Fibroblast of skin of abdomen (primary cell): ENCODE data around the gene ACOT13.
"Not testable (repeated sequence)": the region's sequence is repeated elsewhere in the genome, so short reads cannot be mapped to it uniquely, and the experiment has no call there.

Source experiments
- DNase-seq: peaks from one replicate; pipeline ENCODE4 v3.0.0-alpha.2; 2013

ACOT13 gene

DNA sequence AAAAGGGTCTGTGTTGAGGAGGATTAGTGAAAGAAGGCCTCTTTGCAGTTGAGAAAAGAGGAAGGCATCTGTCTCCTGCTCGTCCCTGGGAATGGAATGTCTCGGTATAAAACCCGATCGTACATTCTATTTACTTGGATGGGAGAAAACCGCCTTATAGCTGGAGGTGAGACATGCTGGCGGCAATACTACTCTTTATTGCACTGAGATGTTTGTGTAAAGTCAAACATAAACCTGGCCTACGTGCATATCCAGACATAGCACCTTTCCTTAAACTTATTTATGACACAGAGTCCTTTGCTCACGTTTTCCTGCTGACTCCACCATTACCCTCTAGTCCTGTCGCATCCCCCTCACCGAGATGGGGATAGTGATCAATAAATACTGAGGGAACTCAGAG, 4.6 kb upstream of the ACOT13 start:
- DNase-seq: no peak

DNA sequence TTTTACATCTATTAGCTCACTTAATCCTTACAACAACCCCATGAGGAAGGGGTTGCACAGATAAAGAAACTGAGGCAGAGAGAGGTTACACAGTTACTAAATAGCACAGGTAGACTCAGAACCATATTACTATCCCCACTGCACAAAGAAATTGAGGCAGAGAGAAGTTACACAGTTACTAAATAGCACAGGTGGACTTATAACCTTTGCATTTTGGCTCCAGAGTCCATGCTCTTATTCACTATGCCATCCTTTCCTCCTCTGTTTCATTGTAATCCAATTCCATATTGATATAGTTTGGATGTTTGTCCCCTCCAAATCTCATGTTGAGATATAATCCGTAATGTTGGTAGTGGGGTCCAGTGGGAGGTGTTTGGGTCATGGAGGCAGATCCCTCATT, 3.7 kb upstream of the ACOT13 start:
- no peak for DNase-seq

DNA sequence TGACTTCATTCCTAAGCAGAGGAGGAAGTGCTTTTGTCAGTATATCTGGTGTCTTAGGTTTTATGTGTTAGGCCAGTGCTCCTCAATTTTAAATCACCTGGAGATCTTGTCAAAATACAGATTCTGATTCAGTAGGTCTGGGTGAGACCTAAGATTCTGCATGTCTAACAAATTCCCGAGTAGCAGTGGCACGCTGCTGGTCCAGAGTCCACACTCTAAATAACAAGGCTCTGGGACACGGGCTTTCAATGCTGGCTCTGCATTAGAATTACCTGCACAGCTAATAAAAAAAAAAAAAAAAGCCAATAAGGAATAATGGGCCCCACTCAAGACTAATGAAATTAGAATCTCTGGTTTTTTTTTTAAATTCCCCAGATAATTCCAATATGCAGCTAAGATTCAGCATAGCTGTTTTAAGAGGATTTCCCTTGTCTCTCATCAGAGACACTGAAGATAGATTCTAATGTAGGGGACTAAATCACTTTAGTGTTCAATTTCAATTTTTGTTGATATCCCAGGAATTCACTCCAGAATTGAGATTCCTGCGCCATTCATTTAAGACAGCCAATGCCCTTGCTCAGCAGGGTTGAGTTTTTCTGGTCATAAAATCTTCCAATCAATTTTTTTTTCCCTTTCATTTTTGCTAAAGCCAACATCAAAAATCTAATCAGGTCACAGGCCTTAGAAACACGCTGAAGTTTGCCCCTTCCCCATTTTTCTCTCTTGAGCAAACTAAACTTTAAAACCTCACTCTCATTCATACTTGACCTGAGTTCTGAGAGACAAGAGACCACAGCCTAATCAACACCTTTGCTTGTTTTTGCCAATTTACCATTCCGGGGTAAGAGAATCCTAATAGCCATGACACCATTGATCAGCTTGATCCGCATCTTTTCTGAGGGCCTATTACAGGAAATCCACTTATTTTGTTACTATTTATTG, 2.6 kb upstream of the ACOT13 start:
- no peak for DNase-seq

DNA sequence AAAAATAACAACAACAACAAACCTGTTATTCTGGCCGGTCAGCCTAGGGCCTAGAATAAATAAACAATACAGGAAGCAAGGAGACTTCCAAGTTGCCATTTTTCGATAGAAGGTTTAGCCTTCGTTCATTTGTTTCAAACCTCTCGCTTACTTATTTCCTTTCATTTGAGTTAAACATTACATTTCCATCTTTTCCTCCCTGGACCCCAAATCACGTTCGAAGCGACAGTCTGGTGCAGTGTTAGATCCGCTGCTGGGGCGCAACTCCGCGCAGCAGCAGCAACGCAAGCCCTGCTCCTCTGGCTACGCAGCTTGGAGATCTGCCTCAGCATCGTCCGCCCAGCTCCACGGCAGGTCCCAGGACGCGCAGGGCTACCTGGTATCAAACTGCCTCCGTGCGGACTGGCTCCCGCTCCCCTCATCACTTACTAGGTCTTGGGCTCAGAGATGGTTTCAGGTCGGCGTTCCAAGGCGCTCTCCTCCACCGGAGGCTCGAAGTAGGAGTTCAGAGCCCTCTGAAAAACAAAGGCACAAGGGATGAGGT, 708 bp upstream of the ACOT13 start:
- DNase-seq: peak; percentile 8

DNA sequence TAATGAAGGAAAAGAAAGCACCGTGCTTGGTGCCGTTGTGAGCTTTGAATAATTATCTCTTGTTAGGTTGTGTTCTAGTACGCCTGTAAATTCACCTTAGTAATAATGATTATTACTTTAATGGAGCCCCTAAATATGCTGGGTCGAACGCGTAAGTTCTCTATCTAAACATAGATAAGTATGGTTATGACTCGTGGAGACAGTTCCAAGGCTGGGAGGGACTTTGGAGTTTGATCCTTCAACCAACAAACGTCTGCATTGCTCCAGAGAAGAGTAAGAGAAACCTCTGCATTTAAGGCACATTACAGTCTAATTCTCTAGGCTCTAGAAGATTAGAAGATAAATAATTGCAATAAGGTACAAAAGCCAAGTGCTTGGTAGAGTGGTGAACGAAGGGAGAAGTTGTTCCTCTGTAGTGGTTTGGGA, 514 bp downstream of the ACOT13 start:
- no peak for DNase-seq

DNA sequence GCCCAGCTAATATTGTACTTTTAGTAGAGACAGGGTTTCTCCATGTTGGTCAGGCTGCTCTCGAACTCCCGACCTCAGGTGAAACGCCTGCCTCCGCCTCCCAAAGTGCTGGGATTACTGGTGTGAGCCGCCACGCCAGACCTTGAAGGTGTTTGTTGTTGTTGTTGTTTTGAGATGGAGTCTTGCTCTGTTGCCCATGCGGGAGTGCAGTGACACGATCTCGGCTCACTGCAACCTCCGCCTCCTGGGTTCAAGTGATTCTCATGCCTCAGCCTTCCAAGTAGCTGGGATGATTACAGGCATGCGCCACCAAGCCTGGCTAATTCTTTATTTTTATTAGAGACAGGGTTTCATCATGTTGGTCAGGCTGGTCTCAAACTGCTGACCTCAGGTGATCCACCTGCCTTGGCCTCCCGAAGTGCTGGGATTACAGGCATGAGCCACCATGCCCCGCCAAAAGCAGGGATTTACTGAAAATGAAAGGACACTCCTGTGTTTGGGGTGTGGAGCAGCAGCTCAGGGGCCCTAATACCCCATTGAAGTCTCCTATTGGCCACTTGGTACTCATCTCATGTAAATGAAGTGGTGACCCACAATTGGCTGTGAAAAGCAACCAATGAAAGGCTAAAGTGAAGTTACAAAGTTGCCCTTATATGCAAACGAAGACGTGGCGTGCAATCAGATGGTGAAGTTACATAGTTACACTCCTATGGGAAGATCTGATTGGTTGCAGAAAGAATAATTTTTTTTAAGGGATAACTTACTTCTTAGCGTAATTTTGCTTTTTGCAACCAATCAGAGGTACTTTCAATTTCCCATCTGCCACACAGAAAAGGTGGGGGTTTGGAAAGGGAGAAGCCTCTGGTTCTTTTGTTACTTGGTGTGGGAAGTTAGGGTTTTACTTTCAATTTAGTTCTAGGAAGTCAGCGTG, 1.5 kb downstream of the ACOT13 start:
- not testable (repeated sequence) for DNase-seq

DNA sequence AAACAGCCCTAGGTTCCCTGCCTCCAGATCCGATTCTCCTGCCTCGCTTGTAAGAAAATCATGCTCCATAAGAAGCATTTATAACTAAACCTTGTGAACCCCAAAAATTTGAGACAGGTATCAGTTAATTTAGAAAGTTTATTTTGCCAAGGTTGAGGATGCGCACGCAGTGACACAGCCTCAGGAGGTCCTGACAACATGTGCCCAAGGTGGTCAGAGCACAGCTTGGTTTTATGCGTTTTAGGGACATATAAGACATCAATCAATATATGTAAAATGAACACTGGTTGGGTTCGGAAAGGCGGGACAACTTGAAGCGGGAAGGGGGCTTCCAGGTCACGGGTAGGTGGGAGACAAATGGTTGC, 2.1 kb downstream of the ACOT13 start:
- DNase-seq: no peak

DNA sequence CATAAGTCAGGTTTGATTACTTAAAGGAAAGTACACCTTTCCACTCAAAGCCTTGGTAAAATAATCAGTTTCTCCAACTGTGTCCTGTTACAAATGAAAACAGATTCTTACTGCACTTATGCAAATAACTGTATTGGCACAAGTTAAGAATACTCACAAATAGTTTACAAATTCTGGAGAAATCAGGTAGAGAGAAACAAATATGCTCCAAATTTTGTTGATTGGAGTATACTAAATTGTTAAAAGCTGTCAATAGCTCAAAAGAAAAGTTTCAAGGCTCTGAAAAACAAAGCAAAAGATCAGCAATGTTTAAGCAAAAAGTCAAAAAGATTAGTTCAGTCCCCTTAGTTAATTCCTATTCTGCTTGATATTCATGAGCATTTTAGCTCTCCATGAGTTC, 3.6 kb downstream of the ACOT13 start:
- not testable (repeated sequence) for DNase-seq

DNA sequence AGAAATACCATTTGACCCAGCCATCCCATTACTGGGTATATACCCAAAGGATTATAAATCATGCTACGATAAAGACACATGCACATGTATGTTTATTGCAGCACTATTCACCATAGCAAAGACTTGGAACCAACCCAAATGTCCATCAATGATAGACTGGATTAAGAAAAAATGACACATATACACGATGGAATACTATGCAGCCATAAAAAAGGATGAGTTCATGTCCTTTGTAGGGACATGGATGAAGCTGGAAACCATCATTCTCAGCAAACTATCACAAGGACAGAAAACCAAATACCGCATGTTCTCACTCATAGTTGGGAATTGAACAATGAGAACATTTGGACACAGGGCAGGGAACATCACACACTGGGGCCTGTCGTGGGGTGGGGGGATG, 4.2 kb downstream of the ACOT13 start:
- DNase-seq: not testable (repeated sequence)

DNA sequence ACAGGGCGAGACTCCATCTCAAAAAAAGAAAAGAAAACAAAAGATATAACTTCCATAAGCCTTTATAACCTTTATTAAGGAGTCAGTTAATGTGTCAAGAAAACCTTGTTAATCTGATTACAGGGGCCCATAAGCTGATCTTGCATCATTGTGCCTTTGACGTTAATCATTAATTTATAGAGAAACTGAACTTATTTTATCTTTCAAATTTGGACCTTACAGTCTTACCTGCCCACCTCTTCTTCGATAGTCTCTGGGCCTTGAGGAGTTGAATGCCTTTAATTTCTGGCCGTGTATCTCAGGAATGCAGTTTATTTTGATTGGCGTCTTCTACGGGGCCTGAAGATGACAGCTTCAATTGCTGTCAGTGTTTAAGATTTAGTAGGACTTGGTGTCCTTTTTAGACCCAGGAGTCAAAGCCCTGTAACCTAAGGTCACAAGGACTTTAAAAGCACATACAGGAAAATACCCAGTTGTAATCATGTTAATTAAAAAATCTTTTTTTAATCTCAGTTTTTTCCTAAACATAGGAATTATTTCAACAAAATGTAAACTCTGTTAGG, 5.8 kb downstream of the ACOT13 start:
- DNase-seq: no peak

DNA sequence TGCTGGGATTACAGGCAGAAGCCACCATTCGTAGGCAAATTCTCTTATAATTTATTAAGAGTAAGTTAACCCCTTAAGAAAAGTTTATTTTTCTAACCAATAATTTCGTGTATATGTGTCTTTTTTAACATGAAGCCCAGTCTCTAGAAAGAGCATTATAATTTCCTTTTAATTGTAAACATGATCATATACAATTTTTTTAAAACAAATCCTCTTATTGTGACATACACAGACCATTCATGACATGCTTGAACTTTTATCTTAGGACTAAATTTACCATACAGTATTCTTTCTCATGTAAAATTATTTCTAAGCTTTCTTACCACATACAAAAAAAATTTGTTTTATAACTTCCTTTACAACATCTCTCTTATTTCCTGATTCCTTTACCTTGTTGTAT, 6.7 kb downstream of the ACOT13 start:
- no peak for DNase-seq

DNA sequence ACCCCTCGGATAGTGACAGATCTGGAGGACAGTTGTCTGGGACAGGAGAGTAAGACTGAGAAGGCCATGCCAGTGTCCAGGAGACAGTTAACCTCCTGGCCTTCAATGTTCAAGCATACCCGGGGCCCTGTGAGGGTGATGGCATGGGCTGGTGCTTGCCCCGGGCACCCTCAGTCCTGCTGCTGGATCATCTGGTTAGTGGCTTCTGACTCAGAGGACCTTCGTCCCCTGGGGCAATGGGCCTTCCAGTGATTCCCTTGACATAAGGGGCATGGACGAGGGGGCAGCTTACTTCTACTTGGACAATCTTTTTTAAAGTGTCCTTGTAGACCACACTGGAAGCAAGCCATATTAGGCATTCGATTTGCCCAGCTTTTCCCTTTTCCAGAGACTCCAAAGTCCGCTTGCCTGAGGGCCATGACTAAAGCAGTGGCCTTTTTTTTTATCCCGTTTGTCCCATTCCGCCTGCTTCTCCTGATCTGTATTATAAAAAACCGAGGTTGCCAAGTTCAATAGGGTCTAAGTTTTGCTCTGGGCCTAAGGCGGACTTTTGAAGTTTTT, 12.0 kb downstream of the ACOT13 start:
- not testable (repeated sequence) for DNase-seq

DNA sequence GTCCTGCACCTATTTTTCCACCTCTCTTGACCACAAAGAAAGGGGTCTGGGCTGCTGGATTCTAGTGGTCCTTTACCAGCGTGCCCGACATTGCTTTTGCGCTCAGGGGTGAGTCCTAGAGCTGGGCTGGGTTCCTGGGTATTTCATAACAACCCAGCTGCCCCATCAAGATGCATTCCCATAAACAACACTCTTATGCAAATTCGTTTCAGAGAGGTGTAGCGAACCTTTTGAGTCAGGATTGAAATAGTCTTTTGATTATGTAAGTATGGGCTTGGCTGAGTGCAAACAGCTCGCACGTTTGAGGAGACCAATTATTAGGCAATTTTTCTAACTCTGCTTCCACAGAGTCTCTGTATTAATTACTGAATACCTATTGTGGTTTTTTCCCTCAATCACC, 13.7 kb downstream of the ACOT13 start:
- DNase-seq: no peak

DNA sequence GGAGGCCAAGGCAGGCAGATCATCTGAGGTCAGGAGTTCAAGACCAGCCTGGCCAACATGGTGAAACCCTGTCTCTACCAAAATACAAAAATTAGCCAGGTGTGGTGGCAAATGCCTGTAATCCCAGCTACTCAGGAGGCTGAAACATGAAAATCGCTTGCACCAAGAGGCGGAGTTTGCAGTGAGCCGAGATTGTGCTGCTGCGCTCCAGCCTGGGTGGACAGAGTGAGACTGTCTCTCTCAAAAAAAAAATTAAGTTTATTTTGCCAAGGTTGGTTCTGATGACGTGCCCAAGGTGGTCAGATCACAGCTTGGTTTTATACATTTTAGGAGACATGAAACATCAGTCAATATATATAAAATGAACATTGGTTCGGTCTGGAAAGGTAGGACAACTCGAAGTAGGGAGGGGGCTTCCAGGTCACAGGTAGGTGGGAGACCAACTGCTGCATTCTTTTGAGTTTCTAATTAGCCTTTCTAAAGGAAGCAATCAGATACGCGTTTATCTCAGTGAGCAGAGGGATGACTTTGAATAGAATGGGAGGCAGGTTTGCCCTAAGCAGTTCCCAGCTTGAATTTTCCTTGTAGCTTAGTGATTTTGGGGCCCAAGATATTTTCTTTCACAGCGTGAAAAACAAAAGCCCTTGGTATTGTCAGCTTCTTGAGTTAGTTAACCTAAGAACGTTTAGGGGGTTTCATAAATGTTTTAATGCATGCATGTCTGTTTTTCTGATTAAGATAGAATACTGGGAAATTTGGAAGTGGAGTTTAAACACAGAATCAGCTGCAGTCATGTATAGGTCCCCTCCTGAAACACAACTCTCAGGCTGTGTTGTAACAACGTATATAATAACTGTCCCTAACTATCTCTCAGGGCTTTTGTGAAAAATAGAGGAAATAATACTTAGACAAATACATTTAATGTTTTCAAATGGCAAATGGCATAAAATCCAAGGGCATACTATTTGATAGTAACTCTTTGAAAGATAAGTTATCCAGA, 16.7 kb downstream of the ACOT13 start:
- no peak for DNase-seq

DNA sequence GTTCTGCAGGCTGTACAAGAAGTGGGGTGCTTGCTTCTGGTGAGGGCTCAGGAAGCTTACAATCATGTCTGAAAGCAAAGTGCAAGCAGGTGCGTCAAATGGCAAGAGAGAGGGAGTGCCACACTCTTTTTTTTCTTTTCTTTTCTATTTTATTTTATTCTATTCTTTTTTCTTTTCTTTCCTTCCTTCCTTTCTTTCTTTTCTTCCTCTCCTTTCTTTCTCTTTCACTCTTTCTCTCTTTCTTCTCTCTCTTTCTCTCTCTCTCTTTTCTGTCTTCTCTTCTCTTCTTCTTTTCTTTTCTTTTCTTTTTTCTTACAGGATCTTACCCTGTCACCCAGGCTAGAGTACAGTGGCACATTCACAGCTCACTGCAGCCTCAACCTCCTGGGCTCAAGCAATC, 19.5 kb downstream of the ACOT13 start:
- DNase-seq: no peak

DNA sequence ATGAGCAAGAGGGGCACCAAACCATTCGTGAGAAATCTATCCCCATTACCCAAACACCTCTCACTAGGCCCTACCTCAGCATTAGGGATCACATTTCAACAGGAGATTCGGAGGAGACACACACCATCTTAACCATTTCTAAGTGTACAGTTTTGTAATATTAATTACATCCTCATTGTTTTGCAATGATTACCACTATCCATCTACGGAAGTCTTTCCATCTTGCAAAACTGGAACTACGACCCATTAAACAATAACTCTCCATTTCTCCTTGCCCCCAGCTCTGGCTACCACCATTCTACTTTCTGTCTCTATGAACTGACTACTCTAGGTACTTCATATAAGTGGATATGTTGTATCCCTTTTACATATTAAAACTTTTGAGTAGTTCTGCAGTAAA, 20.1 kb downstream of the ACOT13 start:
- no peak for DNase-seq

DNA sequence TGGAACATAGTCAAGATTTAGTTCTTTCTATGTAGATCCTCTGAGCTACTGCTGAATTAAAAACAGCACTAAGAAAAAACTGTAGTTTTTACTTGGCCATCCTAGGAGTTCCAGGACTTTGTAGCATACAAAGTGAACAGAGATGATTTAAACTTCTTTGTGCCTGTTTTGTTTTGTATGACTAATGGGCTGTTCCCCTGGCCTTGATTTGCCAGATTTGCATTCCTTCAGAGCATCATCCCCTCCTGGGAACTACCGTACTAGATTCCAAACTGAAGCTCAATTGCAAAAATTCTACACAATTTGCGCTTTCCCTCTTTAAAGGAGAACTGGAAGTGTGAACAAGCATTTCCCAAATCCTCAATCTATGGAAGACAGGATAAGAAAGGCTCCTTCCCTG, 23.1 kb downstream of the ACOT13 start:
- DNase-seq: peak; percentile 33

DNA sequence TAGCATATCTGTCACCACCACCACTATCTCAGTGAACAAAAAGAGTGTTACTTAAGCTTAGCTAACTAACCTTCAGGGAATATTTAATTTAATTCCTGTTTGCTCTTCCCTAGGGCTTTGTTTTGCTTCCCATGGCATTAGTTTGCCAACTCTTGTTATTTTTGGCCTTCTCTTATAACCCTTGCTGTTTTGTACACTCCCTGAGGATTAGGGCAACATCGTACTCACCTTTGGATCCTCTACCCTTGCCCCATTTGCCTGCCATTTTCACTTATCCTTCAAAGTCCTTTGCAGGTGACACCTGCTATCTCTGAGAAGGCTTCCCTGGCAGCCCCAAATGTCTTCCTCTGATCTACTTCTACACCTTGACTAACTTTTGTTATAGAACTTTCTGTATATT, 23.7 kb downstream of the ACOT13 start:
- no peak for DNase-seq

DNA sequence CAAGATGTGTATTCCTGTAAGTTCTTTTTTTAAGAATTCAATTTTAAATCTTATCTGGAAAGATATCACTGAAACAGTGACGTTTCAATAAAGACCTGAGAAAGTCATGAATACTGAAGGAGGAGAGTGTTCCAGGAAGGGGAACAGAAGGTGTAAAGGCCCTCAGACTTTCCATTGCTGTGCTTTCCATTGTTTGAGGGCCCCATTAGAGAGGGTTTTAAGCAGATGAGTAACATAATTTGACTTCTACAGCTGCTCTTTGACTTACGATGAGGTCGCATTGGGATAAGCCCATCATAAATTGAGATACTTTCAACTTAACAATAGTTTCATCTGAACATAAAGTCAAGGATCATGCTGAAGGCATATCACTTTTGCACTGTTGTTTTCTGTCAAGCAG, 24.7 kb downstream of the ACOT13 start:
- DNase-seq: no peak

DNA sequence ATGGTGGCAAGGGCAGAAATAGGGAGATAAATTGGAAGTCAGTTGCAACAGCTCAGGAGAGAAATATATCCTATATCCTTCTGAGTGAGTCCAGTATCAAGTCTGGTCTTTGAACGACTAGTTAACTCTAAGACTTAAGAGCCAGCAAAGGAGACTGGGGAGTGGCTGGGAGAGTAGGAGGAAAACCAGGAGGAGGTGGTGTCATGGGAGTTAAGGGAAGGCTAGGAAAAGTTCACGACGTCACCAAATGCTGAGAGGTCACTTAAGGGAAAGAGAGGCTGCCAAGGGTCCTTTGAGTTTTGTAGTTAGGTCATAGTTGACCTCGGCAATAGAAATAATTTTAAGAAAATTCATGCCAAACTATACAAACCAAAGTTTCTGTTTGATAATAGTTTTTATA, 25.1 kb downstream of the ACOT13 start:
- DNase-seq: no peak

DNA sequence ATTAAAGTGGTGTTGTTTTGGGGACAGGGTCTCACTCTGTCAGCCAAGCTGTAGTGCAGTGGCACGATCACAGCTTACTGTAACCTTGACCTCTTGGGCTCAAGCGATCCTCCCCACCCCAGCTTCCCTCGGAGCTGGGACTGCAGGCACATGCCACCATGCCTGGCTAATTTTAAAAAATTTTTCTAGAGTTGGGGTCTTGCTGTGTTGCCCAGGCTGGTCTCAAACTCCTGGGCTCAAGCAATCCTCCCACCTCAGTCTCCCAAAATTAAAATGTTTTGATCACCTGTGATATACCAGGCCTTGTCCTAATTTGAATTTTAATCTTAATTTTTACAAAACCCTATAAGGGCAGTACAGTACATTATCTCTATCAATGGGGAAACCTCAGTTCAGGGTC, 25.5 kb downstream of the ACOT13 start:
- no peak for DNase-seq
